ENCODE data around the gene EIF4ENIF1.
"Not testable (repeated sequence)": the region's sequence is repeated elsewhere in the genome, so short reads cannot be mapped to it uniquely, and the experiment has no call there.

The EIF4ENIF1 gene

GRCh38 chr22:31491218-31491962 is 1.7 kb upstream of the EIF4ENIF1 start:
- H3K4me3 ChIP-seq (ENCODE audit: low read depth, low read length): peak overlapping the region; percentile 55; the same call in 1 of the 2 replicates
- TF ChIP-seq CTCF (IDR thresholded peaks at IDR 0.05; ENCODE audit: low read depth, low read length, missing control alignments): no peak
- no peak for DNase-seq (ENCODE audit: low read depth)

DNA sequence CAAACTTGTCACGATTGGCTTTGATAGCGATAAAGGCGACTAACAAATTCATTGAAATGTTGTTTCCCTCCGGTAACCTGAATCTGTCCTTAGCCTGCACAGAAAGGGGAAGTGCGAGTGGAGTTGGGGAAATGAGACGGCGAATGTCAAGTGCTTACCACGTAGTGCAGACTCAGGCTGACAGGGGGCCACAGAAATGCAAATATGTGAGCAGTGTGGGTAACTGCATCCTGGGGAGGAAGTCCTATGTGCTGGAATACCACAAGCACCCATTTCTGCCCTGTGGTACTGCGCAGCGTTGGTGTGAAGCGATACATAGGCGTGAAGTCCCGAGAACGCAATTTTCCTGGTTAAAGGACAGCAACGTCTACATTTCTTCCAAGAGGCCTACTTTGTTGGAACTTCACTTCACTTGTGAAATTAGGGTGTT is 869 bp upstream of the EIF4ENIF1 start:
- DNase-seq (ENCODE audit: low read depth): peak; percentile 98
- H3K4me3 ChIP-seq (ENCODE audit: low read depth, low read length): peak overlapping the region; percentile 55
- TF ChIP-seq CTCF (IDR thresholded peaks at IDR 0.05; ENCODE audit: low read depth, low read length, missing control alignments): no peak

- no peak for DNase-seq (ENCODE audit: low read depth)
- no peak for TF ChIP-seq CTCF (IDR thresholded peaks at IDR 0.05; ENCODE audit: low read depth, low read length, missing control alignments)
- peak overlapping the region; percentile 55 for H3K4me3 ChIP-seq (ENCODE audit: low read depth, low read length)
Observed at GRCh38 chr22:31488988-31489617, 539 bp downstream of the EIF4ENIF1 start.

DNA sequence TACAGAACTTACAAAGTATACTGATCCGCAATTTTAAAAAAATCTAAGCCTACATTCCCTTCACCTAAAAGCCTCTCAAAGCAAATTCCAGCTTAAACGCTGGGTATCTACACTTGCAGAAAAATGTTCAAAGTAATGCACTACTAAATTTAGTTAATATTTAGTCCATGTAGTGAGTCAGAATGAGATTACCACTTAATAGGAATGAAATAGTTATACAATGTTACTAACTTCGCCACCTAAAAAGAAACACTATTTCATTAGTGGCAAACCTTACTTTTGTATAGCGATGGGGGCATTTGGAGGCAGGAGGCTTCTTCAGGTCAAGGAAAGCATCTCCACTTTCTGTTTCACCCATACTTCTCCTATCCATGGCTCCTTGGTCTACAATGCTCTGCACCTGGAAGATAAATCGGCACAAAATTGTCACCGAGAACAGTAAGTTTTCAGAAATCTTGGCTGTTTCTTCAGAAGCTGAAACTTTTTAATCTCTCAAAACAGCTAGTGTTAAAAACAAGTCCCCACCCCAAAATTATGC is 1.2 kb downstream of the EIF4ENIF1 start:
- no peak for DNase-seq (ENCODE audit: low read depth)
- H3K4me3 ChIP-seq (ENCODE audit: low read depth, low read length): peak overlapping the region; percentile 55

GRCh38 chr22:31486951-31487350 is 2.7 kb downstream of the EIF4ENIF1 start:
- no peak for TF ChIP-seq CTCF (IDR thresholded peaks at IDR 0.05; ENCODE audit: low read depth, low read length, missing control alignments)
- no peak overlapping the region for H3K4me3 ChIP-seq (ENCODE audit: low read depth, low read length)
- DNase-seq (ENCODE audit: low read depth): no peak

More for the DNA sequence above, 1.2 kb downstream of the EIF4ENIF1 start:
- TF ChIP-seq CTCF (IDR thresholded peaks at IDR 0.05; ENCODE audit: low read depth, low read length, missing control alignments): no peak

- H3K4me3 ChIP-seq (ENCODE audit: low read depth, low read length): not testable (repeated sequence)
Observed at GRCh38 chr22:31486369-31486768, 3.3 kb downstream of the EIF4ENIF1 start.

GRCh38 chr22:31482470-31482869 is 7.2 kb downstream of the EIF4ENIF1 start:
- H3K4me3 ChIP-seq (ENCODE audit: low read depth, low read length); DNase-seq (ENCODE audit: low read depth): not testable (repeated sequence)

More at GRCh38 chr22:31486369-31486768, 3.3 kb downstream of the EIF4ENIF1 start:
- not testable (repeated sequence) for DNase-seq (ENCODE audit: low read depth)
